Measurements from ENCODE around the gene NDUFAF8.

Gene NDUFAF8

DNA sequence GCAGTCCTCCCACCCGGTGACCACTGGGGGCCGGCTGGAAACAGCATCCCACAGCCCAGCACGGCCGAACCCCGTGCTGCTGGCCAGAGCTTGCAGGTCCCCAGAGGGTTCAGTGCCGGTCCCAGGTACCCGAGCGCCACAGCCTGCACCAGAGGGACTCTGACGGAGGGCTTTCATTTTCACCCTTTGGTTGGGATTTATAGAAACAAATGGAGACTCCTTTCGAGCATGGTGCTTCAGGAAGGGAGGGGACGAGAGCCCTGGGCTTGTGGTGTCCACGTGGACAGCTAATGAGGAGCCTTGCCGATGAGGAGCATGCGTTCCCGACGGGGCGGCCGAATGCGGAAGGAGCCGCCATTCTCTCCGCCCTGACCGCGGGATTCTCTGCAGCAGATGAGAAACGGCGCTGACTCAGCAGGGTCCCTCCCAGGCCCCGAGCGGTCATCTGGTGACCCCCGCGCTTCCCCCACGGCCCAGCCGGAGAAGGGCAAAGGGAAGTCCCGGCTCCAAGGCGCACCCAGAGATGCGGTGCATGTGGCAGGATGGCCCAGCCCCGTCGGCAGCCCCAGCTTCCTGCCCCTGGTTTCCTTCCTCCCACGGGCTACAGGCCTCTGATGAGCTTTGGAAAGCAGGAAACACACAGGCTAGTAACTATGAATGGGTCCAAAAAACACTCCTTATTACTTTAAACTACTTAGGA is 46.2 kb downstream of the NDUFAF8 start:
- TF ChIP-seq, protein P1, sequence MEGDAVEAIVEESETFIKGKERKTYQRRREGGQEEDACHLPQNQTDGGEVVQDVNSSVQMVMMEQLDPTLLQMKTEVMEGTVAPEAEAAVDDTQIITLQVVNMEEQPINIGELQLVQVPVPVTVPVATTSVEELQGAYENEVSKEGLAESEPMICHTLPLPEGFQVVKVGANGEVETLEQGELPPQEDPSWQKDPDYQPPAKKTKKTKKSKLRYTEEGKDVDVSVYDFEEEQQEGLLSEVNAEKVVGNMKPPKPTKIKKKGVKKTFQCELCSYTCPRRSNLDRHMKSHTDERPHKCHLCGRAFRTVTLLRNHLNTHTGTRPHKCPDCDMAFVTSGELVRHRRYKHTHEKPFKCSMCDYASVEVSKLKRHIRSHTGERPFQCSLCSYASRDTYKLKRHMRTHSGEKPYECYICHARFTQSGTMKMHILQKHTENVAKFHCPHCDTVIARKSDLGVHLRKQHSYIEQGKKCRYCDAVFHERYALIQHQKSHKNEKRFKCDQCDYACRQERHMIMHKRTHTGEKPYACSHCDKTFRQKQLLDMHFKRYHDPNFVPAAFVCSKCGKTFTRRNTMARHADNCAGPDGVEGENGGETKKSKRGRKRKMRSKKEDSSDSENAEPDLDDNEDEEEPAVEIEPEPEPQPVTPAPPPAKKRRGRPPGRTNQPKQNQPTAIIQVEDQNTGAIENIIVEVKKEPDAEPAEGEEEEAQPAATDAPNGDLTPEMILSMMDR (IDR thresholded peaks at IDR 0.05; ENCODE audit: extremely low read depth, insufficient read depth, missing control alignments), result no peak
- in situ Hi-C loops (cut with MboI; ENCODE audit: low pct_unique_long_range_greater_than_20kb, low sequenced_read_pairs, unreplicated experiment), result no loop called here
- DNase-seq (ENCODE audit: low spot score), result peak; percentile 80

DNA sequence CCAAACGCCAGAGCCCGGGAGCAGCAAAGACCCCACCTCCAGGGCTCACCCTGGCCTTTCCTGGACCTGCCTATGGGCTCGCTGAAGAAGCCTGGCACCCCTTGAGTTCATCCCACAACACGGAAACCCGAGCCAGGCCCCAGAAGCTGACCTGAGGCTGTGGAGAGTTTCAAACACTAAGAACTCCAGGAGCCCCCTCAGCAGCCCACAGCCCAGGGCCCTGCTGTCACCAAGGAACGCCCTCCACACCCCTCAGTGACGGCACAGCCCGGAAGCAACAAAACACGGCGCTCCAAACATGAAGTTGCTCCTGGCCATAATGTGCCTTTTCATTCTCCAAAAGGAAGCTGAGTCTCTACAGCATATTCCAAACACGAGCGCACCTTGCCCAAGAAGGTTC is 46.8 kb downstream of the NDUFAF8 start:
- TF ChIP-seq, protein P1 (IDR thresholded peaks at IDR 0.05; ENCODE audit: extremely low read depth, insufficient read depth, missing control alignments), result no peak
- DNase-seq (ENCODE audit: low spot score), result no peak
- in situ Hi-C loops (cut with MboI; ENCODE audit: low pct_unique_long_range_greater_than_20kb, low sequenced_read_pairs, unreplicated experiment), result no loop called here

DNA sequence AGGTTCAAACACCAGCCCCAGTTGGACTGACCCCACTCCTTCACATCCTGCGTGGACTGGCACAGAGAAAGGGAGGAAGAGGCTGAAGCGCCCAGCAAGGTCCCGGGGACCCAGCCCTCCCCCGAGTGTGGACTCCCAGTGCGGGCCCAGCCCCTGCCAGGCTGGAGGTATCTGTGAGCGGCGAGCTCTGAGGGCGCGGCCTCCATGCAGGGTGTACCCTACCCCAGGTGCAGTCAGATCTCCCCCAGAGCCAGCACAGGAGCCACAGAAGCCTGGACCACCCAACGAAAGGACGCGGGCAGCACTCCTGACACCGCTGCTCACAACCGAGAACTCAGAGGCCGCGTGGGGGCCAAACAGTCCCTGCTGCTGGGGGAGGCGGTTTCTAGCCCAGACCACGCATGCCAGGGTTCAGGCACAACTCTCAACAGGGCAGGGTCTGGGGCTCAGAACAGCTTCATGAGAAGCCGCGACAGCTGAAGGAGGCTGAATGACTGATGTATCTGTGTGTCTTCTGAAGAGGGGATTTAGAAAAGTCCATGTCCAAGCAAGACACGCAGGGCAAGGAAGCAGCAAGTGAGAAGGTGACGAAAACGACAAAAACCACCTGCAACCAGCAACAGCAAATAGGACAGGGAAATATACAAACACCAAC is 47.5 kb downstream of the NDUFAF8 start:
- in situ Hi-C loops (cut with MboI; ENCODE audit: low pct_unique_long_range_greater_than_20kb, low sequenced_read_pairs, unreplicated experiment), result no loop called here
- DNase-seq (ENCODE audit: low spot score), result no peak
- TF ChIP-seq, protein P1 (IDR thresholded peaks at IDR 0.05; ENCODE audit: extremely low read depth, insufficient read depth, missing control alignments), result no peak

DNA sequence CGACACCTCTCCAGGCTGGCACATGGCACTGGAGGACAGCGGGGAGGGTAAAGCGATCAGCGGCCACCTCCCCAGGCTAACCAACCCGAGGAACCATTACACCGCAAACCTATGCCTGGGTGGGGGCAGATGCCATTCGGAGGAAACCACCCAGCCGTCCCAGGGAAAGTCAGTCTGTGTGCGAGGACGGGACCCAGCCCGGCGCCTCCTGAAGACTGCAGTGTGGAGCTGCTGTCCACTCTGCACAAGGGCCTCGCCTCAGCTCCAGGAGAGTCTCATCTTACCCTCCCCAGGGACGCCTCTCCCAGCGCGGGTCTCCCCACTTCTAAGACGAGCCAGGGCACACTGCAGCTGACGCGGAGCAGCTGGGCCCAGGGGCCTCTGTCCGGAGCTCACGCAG is 48.0 kb downstream of the NDUFAF8 start:
- no peak for DNase-seq (ENCODE audit: low spot score)
- TF ChIP-seq, protein P1 (IDR thresholded peaks at IDR 0.05; ENCODE audit: extremely low read depth, insufficient read depth, missing control alignments), result no peak
- in situ Hi-C loops (cut with MboI; ENCODE audit: low pct_unique_long_range_greater_than_20kb, low sequenced_read_pairs, unreplicated experiment), result no loop called here

DNA sequence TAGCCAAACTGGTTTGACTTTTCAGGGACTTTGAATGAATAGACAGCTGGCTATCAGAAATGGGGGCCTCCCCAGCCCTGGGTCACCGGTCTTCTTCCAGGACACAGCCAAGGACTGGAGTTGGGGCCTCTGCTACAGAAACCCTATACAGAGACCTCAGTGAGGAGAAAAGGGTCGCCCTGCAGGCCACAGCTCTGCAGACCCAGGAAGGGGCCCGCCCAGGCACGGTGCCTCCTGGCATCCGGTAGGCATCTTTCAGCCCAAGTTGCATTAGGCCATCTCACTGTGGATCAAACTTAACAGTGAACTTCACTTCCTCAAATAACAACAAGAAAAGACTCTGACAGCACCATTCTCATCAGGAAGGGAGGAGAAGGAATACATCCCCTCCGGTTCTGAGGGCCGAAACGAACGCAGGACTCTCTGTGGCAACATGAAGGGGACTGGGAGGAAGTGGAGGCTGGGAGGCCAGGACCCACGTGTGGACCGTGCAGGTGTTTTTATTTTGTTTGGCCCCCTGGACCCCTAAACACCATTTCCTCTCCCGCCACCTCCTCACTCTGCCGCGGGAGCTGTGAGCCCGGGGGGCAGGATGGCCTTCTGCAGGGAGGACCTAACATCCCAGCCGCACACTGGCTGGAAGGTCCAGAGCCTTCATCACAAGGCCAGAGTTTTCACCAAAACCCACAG is 48.8 kb downstream of the NDUFAF8 start:
- TF ChIP-seq, protein P1 (IDR thresholded peaks at IDR 0.05; ENCODE audit: extremely low read depth, insufficient read depth, missing control alignments), result no peak
- no peak for DNase-seq (ENCODE audit: low spot score)
- in situ Hi-C loops (cut with MboI; ENCODE audit: low pct_unique_long_range_greater_than_20kb, low sequenced_read_pairs, unreplicated experiment), result no loop called here

DNA sequence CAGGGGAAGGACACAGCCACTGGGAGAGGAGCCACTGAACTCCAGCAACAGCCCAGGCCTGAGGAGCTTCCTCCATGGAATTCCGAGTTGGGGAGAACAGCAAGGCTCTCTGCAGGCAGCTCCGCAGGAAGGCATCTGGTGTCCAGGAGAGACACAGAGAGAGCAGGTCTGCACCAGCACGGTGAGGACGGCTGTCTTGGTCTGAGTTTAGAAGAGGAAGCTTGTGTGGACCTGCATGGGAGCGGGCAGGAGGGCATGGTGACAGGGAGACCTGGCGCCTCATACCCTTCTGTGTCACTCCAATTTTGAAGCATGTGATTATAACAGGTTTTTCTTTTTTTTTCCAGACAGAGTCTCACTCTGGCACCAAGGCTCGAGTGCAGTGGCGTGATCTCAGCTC is 49.6 kb downstream of the NDUFAF8 start:
- in situ Hi-C loops (cut with MboI; ENCODE audit: low pct_unique_long_range_greater_than_20kb, low sequenced_read_pairs, unreplicated experiment), result no loop called here
- TF ChIP-seq, protein P1 (IDR thresholded peaks at IDR 0.05; ENCODE audit: extremely low read depth, insufficient read depth, missing control alignments), result no peak
- no peak for DNase-seq (ENCODE audit: low spot score)

Measured in GM13977 (cell line).